HG03558 (cell line): Measurements from ENCODE around the gene UBXN11.

Experiments
- ATAC-seq: cut with Tn5 transposase; IDR thresholded peaks from one replicate; pipeline ENCODE4 v1.9.1; 2021; ENCODE audit warnings: moderate number of reproducible peaks; ENCODE audit not compliant: unreplicated experiment; ENCODE audit errors: extremely low read depth

Gene UBXN11

GRCh38 chr1:26288311-26288941, 18.0 kb downstream of the UBXN11 start:
- ATAC-seq = no peak

- ATAC-seq = no peak
These were observed 18.6 kb downstream of the UBXN11 start for GRCh38 chr1:26287811-26288210.

GRCh38 chr1:26287033-26287711, 19.3 kb downstream of the UBXN11 start:
- ATAC-seq = no peak

GRCh38 chr1:26286064-26286416, 20.4 kb downstream of the UBXN11 start:
- ATAC-seq = no peak

GRCh38 chr1:26285366-26286063, 20.9 kb downstream of the UBXN11 start:
- ATAC-seq = no peak

- no peak for ATAC-seq
These were observed 21.7 kb downstream of the UBXN11 start for GRCh38 chr1:26284597-26285347.

- no peak for ATAC-seq
These were observed 22.4 kb downstream of the UBXN11 start for GRCh38 chr1:26283871-26284596.

- ATAC-seq = no peak
These were observed 23.1 kb downstream of the UBXN11 start for GRCh38 chr1:26283279-26283853.

GRCh38 chr1:26282401-26282918, 24.0 kb downstream of the UBXN11 start:
- ATAC-seq = no peak

- ATAC-seq = no peak
These were observed 24.5 kb downstream of the UBXN11 start for GRCh38 chr1:26281971-26282370.

- no peak for ATAC-seq
These were observed 25.1 kb downstream of the UBXN11 start for GRCh38 chr1:26281091-26281958.

- no peak for ATAC-seq
These were observed 25.9 kb downstream of the UBXN11 start for GRCh38 chr1:26280333-26281042.

- no peak for ATAC-seq
These were observed 26.7 kb downstream of the UBXN11 start, which contains the start of gene SH3BGRL3 for GRCh38 chr1:26279456-26280332. SH3BGRL3 (plus strand) TSS chr1:26280086; CDS start chr1:26280156, 70 bp downstream.

- no peak for ATAC-seq
These were observed 27.5 kb downstream of the UBXN11 start for GRCh38 chr1:26278724-26279455.

GRCh38 chr1:26278303-26278702, 28.1 kb downstream of the UBXN11 start:
- ATAC-seq = no peak

GRCh38 chr1:26277719-26278118, 28.7 kb downstream of the UBXN11 start:
- ATAC-seq = no peak
